Measurements from ENCODE around the gene RNU11.
A peak's percentile ranks its signal among the peaks of the same experiment; 100 is the strongest.
"Not testable (repeated sequence)": the region's sequence is repeated elsewhere in the genome, so short reads cannot be mapped to it uniquely, and the experiment has no call there.

Gene RNU11

DNA sequence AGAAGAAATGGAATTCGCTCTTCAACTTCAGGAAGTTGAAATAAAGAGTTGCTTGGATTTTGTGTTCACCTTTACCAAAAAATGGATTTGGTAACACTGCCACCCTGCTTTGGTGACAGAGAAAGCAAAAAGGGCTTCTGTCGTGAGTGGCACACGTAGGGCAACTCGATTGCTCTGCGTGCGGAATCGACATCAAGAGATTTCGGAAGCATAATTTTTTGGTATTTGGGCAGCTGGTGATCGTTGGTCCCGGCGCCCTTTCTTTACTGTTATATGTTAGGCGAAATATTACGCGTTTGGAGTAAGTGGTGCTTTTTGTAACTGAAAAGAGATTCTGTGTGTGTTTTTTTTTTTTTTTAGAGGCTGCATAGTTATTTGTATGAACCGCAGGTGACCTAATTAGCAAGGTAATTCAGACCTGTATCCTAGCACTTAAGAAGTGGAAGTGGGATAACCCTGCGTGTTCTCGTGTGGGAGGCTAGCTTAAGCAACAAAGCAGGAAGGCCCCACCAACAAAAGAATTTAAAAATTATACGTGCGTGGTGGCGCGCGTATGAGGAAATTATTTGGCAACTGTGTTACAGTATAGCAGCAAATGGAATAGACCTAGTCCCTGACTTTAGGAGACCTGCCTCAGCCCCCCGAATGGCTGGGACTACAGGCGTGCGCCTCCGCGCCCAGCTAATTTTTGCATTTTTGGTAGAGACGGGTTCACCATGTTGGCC is at the start of gene RNU11:
TSS of gene RNU11 (plus strand) at position 127 of the 725 bp plus-strand sequence.
- peak; percentile 95 for DNase-seq

DNA sequence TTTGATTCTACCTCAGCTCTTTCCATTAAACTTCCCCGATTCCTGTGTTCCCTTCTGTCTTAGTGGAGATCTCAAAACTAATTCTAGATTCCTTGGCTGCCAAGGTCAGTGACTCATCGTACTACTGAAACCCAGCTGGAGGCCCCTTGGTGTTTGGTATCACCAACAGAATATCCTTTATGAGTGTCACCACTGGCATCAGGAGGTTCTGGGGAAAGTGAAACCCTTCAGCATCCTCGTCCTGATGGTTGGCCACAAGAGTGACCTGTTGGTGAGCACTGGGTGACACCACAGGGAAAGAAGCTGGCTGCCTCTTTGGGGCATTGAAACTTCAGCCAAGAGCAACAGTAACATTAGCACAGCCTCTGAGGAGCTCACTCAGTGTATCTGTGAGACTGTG is 46.7 kb upstream of the RNU11 start:
- no peak for DNase-seq

DNA sequence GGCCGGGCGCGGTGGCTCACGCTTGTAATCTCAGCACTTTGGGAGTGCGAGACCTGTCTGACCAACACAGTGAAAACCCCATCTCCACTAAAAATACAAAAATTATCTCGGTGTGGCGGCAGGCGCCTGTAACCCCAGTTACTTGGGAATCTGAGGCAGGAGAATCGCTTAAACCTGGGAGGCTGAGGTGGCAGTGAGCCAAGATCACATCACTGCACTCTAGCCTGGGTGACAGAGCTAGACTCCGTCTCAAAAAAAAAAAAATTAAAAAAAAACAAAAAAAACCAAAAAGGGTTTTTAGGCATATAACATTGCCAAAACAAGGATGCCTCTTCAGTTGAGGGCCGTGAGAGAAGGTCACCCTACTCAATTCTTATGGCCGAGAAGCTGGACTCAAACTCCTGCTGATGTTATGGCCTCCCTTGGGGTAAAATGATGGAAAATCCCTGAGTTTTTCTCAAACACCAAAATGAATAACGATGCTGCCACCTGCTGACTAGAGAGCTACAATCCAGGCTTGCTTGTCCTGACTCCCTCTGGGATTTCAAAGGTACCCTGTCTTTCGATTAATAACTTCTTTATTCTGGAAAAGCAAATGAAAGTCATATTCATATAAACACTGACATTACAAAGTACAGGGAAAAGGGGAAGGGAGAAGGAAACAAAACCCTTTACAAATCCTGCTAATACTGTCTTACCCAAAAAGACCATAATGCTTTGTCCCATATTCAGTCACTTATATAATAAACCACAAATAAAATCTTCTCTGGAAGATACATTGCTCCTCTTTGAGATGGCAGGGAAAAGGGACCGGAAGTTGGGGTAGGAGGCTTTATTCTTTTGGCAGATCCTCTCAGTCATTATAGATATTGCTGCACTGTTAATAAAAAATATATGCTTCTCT is 45.6 kb upstream of the RNU11 start:
- DNase-seq: peak; percentile 73

DNA sequence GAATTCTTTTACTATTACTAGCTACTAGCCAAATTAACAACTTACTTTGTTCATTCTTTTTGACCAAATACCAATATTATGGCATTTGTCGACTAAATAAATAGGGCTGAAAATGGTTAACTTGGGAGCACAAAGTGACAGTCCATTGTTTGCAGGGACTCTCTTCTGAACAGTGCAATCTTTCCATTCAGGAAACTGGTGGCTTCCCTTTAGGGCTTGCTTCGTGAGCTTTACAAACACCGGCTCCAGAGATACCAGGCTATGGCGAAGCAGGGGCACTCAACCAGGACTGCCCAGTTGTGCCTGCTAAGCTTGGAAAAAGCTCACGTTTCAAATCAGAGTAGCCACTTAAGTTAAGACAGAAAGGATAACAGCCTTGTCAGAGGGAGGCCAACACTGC is 44.0 kb upstream of the RNU11 start:
- no peak for DNase-seq

DNA sequence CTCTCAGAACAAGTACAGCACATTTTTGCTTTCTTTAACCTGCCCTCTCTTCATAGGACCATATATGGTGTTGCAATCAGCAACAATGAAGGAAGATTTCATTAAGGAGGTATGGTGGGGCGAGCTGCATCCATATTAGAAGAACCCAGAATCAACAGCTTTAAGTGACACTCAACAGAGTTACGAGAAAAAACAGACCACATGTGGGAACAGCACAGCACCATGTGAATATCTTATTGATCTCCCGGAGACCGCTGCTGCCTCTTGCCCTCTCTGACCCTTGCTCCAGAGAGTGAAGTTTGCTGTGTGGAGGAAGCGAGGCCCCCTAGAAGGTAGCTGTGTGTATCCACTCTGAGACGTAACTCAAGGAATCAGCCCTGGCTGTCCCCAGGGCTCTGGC is 43.4 kb upstream of the RNU11 start:
- DNase-seq: no peak

DNA sequence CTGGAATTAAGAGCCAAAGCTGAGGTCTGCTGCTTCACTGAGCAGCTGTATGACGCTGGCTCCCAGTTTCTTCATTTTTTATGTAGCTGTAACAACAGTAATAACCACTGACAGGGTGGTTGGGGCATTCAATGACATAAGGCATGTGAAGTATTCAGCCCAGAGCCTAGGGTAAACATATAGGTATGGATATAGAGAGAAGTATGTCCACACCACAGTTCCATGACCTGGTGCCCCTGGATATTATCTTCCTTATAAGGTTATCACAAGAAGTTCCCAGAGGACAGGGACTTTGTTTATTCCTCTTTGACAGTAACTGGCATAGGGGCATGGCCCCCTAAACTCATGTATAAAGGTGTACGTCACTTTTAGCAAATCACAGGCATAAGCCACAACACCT is 41.6 kb upstream of the RNU11 start:
- DNase-seq: no peak

DNA sequence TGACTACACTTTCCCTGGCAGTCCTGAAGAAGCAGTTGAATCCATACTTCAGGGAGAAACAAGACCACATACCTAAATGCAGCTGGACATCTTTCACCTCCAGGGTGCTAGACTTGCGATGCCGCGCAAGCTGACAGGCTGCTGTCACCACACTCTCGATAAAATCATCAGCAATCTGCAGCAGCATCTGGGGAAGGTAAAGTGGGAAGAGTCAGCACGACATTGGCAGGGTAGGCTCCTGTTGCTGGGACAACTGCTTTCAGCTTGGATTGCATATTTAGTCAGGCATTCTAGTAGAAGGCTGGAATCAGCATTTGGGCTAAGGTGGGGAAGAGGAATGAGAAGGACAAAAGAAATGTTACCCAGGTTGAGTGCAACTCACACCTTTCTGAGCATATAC is 35.2 kb upstream of the RNU11 start:
- no peak for DNase-seq

DNA sequence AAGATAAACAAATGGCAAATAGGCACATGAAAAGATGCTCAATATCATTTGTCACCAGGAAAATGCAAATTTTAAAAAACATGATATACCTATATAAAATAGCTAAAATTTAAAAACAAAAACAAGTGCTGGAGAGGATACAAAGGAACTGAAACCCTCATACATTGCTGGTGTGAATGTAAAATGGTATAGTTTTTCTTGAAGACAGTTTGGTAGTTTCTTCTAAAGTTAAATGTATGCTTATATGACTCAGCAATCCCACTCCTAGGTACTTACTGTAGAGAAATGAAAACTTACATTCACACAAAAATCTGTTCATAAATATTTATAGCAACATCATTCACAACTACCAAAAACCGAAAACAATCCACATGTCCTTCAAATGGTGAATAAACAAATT is 16.7 kb upstream of the RNU11 start:
- DNase-seq: no peak

DNA sequence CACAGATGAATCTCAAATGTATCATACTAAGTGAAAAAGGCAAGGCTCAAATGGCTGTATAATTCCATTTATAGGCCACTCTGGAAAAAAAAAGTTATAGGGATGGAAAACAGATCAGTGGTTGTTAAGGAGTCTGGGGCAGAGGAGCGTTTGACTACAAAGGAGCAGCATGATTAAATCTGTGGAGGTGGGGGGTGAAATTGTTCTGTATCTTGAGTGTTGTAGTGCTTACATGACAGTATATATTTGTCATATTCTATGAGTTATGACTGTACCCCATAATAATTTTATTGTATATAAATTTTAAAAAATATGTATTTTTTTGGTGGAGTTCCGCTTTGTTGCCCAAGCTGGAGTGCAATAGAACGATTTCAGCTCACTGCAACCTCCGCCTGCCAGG is 15.8 kb upstream of the RNU11 start:
- DNase-seq: no peak

DNA sequence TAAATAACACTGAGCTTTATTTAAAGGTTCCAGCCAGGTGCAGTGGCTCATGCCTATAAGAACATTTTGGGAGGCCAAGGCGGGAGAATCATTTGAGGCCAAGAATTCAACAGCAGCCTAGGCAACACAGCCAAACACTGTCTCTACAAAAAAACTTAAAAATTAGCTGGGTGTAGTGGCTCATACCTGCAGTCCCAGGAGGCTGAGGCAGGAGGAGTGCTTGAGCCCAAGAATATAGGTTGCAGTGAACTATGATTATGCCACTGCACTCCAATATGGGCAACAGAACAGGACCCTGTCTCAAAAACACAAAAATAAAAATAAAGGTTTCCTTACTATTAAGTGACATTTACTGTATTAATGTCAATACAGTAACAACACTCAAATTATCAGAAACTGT is 7.6 kb upstream of the RNU11 start:
- DNase-seq: no peak

DNA sequence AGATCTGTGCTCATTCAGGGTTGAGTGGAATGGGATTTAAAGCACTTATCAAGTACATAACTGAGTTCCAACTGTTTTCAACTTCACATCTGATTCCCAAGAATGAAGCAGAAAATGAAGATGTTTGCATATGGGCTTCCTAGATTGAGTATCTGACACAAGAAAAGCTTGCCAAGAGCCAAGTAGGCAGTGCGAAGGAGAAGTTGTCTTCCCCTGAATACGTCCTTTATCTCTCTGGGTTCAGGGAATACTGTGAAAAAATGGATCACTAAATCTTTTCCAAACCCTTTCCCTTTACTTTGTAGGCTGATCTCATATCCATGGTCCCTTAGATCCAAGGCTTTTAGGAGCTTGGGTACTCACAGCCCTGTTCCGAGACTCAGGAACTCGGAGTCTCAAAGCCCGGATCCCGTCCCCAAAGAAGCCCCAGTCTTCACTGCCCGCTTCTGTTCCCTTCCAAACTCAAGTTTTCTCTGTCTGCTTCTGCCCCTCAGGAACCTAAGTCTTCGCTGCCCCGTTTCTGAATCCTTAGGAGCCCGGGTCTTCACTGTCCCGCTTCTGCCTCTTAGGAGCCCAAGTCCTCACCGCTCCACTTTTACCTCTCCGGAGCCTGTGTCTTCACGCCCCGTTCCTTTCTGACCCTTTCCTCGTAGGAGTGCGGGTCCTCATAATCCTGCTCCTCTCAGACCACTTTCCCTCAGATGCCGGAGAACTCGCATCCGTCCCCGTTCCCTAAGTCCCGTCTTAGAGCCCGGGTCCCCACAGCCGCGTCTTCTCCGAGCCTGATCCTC is 6.1 kb upstream of the RNU11 start:
- DNase-seq: no peak

DNA sequence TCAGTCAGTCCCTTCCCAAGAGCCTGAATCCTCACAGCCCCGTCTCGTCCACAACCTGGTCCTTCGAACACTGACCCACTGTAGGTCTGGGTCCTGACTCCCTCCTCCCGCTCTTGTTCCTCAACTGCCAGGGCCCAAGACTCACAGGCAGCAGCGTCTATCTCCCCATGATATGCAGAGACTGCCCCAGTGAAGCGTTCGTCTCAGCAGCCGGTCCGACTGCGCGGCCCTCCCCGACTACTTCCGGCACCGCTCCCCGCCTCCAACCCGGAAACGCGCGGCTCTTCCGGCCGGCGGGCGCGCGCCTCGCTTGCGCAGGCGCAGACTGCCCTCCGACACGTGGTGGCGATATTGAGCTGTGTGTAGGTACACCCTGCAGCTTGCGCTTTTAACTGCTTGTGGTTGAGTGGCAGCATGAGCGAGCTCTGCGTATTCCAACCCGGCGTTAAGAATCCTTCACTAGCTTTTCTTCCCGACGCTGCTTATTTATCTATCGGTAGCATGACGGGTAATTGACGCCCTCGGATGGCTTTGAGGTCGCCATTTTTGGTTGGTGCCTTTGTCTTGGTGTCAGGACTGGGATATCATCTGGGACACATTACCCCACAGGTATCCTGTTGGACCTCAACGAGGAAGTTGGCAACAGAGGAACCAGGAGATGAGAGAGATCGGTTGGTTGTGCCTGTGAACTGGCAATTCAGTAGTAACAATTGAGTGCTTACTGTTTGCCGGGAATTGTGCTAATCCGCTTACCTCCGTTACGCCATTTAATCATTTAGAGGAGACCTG is 5.4 kb upstream of the RNU11 start, which contains the start of gene TAF12:
TSS of gene TAF12 (minus strand) at position 221 of the 789 bp plus-strand sequence. CDS start 20,986 bp downstream, outside the sequence.
- peak; percentile 92 for DNase-seq

DNA sequence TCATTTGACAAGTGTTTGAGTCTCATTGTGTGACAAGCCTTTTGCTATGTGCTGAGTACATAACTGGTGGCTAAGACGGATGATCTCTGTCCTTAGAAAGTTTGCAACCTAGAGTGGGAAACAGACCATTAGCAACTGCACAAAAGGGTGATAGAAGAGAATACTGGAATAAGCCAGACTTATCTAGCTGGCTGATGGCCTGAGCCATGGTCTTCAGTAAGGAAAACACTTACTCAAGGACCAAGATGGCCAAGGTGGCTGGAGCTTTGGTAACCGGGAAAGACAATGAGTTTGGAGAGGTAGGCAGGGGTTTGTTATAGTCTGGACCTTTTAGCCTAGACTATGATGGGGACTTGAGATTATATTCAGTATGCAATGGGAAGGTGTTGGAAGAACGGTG is 3.9 kb upstream of the RNU11 start:
- DNase-seq: no peak

DNA sequence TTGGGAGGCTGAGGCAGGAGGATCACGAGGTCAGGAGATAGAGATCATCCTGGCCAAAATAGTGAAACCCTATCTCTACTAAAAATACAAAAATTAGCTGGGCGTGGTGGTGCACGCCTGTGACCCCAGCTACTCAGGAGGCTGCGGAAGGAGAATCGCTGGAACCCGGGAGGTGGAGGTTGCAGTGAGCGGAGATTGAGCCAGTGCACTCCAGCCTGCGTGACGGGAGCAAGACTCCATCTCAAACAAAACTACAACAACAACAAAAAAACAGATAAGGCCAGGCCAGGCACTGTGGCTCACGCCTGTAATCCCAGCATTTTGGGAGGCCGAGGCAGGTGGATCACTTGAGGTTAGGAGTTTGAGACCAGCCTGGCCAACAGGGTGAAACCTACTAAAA is 3.0 kb upstream of the RNU11 start:
- DNase-seq: not testable (repeated sequence)

DNA sequence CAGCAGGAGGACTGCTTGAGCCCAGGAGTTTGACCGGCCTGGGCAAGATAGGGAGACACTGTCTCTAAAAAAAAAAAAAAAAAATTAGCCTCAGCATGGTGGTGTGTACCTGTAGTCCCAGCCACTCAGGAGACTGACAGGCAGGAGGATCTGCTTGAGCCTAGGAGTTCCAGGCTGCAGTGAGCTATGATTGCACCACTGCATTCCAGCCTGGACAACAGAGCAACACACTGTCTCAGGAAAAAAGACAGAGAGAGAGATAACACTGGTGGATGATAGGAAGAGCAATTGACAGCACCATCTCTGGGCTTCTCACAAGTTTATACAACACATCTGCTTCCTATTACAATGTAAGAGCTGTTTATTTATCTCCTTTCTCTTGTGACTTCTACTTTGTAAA is 2.4 kb upstream of the RNU11 start:
- no peak for DNase-seq

DNA sequence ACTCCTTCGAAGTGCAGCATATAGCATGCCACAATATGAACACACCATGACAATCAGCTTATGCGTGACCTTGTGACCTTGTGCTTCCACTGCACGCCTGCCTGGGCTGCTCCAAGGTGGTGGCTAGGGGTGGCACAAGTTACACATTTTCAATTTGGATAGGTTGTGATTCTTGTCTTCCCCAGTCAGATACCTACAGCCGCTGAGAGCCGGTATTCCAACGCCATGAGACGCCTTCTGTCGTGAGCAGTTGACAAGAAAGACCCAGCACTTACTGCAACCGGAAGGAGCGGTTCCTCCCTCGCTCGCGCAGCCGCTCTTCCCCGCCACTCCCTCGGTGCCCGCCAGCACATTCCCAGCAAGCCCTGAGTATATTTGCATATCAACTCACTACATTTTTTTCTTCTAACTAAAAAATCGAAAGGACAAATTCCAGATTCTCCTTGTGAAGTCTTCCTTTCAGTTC is 359 bp upstream of the RNU11 start:
- DNase-seq: peak; percentile 84

DNA sequence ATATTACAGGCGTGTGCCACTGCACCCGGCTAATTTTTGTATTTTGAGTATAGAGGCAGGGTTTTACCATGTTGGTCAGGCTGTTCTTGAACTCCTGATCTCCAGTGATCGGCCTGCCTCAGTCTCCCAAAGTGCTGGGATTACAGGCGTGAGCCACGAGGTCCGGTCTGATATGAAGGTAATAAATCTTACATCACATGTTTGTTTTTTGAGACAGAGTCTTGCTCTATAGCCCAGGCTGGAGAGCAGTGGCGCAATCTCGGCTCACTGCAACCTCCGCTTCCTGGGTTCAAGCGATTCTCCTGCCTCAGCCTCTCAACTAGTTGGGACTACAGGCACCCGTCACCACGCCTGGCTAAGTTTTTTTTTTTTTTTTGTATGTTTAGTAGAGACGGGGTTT is 4.7 kb downstream of the RNU11 start:
- DNase-seq: not testable (repeated sequence)

DNA sequence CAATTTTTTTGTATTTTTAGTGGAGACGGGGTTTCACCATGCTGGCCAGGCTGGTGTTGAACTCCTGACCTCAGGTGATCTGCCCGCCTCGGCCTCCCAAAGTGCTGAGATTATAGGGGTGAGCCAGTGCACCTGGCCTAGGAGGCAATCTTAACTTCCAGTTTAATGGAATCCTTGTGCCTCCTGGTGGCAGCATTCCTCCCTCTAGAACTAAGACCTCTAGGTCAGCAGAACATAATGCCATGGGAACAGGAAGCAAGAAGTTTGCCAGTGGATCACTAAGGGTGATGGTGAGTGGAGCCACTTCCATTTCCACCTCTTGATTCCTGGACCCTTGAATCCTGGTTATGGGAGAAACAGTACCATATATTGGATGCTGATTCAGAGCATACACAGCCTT is 5.5 kb downstream of the RNU11 start:
- not testable (repeated sequence) for DNase-seq

DNA sequence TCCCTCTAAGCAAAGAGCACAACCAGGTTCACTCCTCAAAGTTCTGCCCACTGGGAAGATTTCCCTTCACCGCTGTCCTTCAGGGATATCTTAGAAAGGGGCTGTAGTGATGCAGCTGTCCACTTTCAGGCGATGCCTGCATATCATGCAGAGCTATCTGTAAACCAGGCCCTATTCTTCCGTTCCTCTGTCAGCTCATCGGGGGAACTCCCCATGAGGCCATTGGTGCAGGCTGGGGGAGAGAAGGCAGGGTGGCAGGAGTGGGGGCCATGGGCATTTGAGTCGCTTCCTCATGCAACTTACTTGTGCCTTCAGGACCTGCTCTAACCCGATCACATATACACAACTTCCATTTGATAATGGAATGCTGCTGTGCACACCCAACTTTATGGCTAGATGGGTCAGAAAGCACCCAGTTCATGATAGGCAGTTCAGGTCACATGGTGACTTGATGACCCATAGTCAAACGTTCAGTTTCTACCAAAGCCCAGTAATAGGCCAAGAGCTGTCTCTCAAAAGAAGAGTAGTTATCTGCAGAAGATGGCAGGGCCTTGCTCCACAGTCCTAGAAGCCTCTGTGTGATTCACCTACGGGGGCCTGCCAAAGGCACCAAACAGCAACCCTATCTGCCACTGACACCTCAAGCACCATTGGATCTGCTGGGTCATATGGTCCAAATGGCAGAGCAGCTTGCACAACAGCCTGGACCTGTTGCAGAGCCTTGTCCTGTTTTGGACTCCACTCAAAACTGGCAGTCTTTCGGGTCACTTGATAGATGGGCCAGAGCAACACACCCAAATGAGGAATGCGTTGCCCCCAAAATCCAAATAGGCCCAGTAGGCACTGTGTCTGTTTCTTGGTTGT is 7.3 kb downstream of the RNU11 start:
- not testable (repeated sequence) for DNase-seq

DNA sequence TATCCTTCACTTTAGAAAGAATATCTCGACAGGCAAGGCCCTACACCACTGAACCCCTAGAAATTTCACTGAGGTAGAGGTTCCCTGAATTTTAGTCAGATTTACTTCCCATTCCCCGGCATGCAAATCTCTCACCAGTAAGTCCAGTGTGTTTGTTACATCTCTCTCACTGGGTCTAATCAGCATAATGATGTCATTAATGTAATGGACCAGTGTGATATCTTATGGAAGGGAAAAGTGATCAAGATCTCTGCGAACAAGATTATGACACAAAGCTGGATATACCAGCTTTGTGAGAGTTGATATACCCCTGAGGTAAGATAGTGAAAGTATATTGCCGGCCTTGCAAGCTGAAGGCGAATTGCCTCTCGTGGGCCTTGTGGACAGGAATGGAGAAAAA is 7.9 kb downstream of the RNU11 start:
- no peak for DNase-seq

DNA sequence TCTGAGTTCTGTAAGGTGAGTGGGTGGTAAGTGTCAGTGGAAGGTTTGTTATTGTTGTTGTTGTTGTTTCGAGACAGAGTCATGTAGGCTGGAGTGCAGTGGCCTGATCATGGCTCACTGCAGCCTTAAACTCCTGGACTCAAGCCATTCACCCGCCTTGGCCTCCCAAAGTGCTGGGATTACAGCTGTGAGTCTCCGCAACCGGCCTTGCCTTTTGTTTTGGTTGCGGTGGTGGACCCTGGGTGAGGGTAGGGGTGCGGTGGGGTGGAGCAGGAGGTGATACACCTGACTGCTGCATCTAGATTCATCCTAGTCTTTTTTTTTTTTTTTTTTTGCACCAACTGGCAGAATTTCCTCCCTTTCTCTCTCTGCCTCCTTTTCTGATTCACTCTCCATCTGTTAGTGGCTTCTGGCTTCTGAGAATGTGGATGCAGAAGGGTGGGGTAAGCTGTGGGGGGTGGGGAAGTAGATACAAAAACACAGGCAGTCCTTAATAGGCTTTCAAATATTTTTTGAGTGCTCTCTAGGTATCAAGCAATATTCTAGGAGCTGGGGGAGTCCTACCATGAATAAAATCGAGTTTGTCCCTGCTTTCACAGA is 15.6 kb downstream of the RNU11 start:
- peak; percentile 80 for DNase-seq

All from NCI-H2171 (cell line).